VCaP (cell line): ENCODE measurements around the gene PACS1.

Source experiments
- H3K27ac ChIP-seq: fragments of 450-650 bp; 2 replicates; pipeline ENCODE4 v1.5.1; 2017
- CTCF ChIP-seq: fragments of 450-650 bp; conservative IDR thresholded peaks from 2 replicates; pipeline ENCODE4 v1.5.1; 2017; ENCODE audit warnings: mild to moderate bottlenecking, moderate library complexity

Gene PACS1

DNA sequence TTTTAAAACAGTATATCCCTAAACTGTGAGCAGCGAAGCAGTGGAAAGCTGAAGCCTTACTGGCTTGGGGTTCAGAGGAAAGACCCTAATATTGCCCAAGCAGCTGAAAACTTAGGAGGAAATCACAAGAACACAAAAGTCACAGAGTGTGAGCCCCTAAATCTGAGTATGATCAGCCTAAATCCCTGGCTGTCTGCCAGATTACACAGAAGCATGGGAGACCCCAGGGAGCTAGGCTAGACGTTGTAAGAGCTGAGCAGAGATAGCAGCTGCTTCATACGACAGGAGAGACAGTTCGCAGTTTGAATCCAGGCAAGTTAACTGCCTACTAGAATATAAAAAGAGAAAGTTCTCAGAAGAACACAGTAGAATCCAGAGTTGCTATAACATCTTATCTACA, 81.2 kb downstream of the PACS1 start:
- TF ChIP-seq CTCF = no peak
- no peak overlapping the region for H3K27ac ChIP-seq

DNA sequence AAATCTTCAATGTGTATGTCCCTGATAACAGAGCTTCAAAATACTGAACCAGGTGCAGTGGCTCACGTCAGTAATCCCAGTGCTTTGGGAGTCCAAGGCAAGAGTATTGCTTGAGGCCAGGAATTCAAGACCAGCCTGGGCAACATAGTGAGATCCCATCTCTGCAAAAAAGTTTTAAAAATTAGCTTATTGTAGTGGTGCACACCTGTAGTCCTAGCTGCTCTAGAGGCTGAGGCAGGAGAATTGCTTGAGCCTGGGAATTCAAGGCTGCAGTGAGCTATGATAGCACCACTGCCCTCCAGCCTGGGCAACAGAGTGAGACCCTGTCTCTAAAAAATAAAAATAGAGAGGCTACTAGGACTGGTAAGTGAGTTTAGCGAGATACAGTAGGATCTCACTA, 84.0 kb downstream of the PACS1 start:
- TF ChIP-seq CTCF = no peak
- no peak overlapping the region for H3K27ac ChIP-seq

DNA sequence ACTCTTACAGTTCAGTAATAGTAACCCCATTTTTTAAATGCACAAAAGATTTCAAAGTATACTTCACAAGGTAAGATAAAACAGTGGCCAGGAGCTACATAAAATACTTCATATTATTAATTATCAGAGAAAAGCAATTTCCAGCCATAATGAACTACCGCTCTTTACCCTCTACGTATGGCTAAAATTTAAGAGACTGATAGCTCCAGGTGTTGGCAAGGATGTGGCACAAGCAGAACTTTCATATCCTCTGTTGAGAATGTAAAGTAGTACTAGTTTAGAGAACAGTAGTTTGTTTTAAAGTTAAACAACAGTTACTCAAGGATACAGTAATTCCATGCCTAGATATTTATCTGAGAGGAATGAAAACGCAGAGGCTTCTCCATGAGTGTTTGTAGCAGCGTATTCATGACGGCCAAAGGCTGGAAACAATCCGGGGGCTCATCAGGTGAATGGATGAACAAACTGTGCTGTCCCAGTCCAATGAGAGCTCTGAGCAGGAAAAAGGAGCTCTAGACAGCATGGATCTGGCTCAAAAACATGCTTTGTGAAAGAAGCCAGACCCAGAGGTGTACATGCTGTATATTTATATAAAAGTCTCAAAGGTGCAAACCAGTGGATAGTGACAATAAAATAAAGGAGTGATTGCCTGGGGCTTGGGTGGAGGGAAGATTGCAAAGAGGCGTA, 85.5 kb downstream of the PACS1 start:
- H3K27ac ChIP-seq = no peak overlapping the region
- TF ChIP-seq CTCF = no peak

GRCh38 chr11:66157182-66157864, 87.3 kb downstream of the PACS1 start:
- H3K27ac ChIP-seq = no peak overlapping the region
- no peak for TF ChIP-seq CTCF

DNA sequence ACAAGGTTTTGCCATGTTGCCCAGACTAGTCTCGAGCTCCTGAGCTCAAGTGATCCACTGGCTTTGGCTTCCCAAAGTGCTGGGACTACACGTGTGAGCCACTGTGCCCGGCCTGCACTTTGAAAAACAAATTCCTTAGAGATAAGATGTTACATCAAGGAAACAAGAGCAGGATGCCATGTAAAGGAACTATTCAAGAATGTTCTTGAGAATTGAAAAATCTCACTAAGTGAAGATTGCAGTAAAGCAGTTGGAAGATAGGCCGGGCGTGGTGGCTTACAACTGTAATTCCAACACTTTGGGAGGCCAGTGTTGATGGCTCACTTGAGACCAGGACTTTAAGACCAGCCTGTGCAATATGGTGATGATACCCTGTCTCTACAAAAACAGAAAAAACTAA, 88.1 kb downstream of the PACS1 start:
- no peak for TF ChIP-seq CTCF

DNA sequence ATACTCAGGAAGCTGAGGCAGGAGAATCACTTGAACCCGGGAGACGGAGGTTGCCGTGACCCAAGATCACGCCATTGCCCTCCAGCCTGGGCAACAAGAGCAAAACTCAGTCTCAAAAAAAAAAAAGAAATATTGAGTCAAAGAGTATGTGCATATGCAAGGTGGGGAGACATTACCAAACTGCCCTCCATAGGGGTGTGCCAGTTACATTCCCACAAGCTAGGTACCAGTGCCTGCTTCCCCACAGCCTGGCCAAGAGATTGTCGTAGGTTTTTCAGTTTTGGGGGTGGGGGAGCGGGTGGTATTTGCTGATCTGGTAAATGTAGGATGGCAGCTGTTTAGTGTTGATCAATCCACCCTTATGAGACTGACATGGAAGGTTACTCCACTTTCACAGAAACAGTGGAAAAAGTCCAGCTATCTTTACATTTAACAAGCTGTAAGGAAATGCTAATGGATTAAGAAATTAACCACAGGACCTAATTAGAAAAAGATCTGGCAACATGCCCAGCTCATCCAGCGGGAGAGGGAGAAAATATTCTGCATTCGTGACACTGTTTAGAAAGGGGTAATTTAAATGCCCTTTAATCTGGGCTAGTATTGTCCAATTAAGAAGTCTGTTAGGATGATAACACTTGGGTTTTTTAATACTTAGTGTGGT, 89.4 kb downstream of the PACS1 start:
- TF ChIP-seq CTCF = no peak
- no peak overlapping the region for H3K27ac ChIP-seq

More for the DNA sequence above, 88.1 kb downstream of the PACS1 start:
- no peak overlapping the region for H3K27ac ChIP-seq

GRCh38 chr11:66160709-66161108, 90.6 kb downstream of the PACS1 start:
- no peak for TF ChIP-seq CTCF

More at GRCh38 chr11:66160709-66161108, 90.6 kb downstream of the PACS1 start:
- H3K27ac ChIP-seq = no peak overlapping the region
